ENCODE results near the gene FEM1A. TPM values are rescaled to one million over a fixed set of nuclear protein-coding genes. Genes with fewer than 3 reads are reported as not detected.

Gene FEM1A
- total and polyA plus RNA-seq, 9 of the 15 experiments (the other 6 are each of a cell fraction or from before 2014, with no cell fraction given): 0.08 to 19.0 (median 6.8) TPM

- TF ChIP-seq REST (IDR thresholded peaks at IDR 0.05; ENCODE audit: borderline replicate concordance) (no peak), REST (CRISPR knock-in tag; IDR thresholded peaks at IDR 0.05; ENCODE audit: low read depth) (no peak), NFATC3 (IDR thresholded peaks at IDR 0.05) (no peak), DEAF1 (CRISPR knock-in tag; IDR thresholded peaks at IDR 0.05) (no peak), CBX2 (IDR thresholded peaks at IDR 0.05; ENCODE audit: insufficient read depth, low read length, poor library complexity, severe bottlenecking) (no peak), MEIS2 (IDR thresholded peaks at IDR 0.05; ENCODE audit: partially characterized antibody) (no peak), ZNF431 (CRISPR knock-in tag; IDR thresholded peaks at IDR 0.05) (no peak), FOXM1 (IDR thresholded peaks at IDR 0.05; ENCODE audit: low read depth) (no peak), FOXM1 (CRISPR knock-in tag; IDR thresholded peaks at IDR 0.05; ENCODE audit: low read depth) (no peak), DACH1 (IDR thresholded peaks at IDR 0.05; ENCODE audit: partially characterized antibody) (peak; percentile 75)
Observed at GRCh38 chr19:4801085-4801619, 9.6 kb downstream of the FEM1A start (continued).
